HEK293 (cell line): Measurements from ENCODE around the gene BIVM.

Experiments used
- CTCF ChIA-PET: fragments of 350-600 bp; formaldehyde crosslinking; extraction: SDS; loops from one replicate; lab custom pipeline; 2021; ENCODE audit warnings: antibody characterized with exemption; lab: Yijun Ruan, JAX
- POLR2A ChIA-PET: fragments of 300-600 bp; formaldehyde crosslinking; extraction: SDS; loops from one replicate; lab custom pipeline; 2020; ENCODE audit warnings: antibody characterized with exemption, inconsistent platforms; lab: Yijun Ruan, JAX
- H3K27ac ChIP-seq: fragments of 200-500 bp; sonication (Bioruptor generic); 2 replicates; pipeline ENCODE4 v1.5.1; 2014; ENCODE audit warnings: low read depth, low read length, control low read depth, inconsistent platforms; ENCODE audit errors: extremely low read depth
- H3K36me3 ChIP-seq, 2 experiments: fragments of 200-500 bp in 1 of 2; sonication (Bioruptor generic) in 1 of 2; 1 replicate in 1 of 2; 2 replicates in 1 of 2; pipeline ENCODE4 v1.5.1; 2014 to 2017; ENCODE audit warnings: inconsistent platforms in 2 of 2, low read length in 2 of 2; ENCODE audit not compliant: control insufficient read depth in 2 of 2, insufficient read depth in 1 of 2
- H3K4me1 ChIP-seq: fragments of 200-500 bp; sonication (Bioruptor generic); 2 replicates; pipeline ENCODE4 v1.5.1; 2014; ENCODE audit warnings: mild to moderate bottlenecking, low read length, inconsistent platforms; ENCODE audit not compliant: control insufficient read depth, insufficient read depth
- H3K4me3 ChIP-seq: 2 replicates; pipeline ENCODE4 v1.5.1; 2011; ENCODE audit warnings: low read depth, mild to moderate bottlenecking, control low read depth, low read length, moderate library complexity
- H3K9me3 ChIP-seq: fragments of 200-500 bp; sonication (Bioruptor generic); 2 replicates; pipeline ENCODE4 v1.5.1; 2014; ENCODE audit warnings: low read depth, low read length, inconsistent platforms; ENCODE audit not compliant: control insufficient read depth, insufficient read depth
- SALL2 ChIP-seq: fragments of 450-650 bp; formaldehyde crosslinking; IDR thresholded peaks from 2 replicates; pipeline ENCODE4 v1.5.0; 2017; ENCODE audit warnings: missing biosample characterization, mild to moderate bottlenecking, missing genetic modification characterization, borderline replicate concordance
- ZBTB8A ChIP-seq: fragments of 450-650 bp; formaldehyde crosslinking; IDR thresholded peaks from 2 replicates; pipeline ENCODE4 v1.5.1; 2016; ENCODE audit warnings: missing biosample characterization, missing genetic modification characterization
- ZFHX2 ChIP-seq: fragments of 450-650 bp; formaldehyde crosslinking; conservative IDR thresholded peaks from 2 replicates; pipeline ENCODE4 v1.5.1; 2016; ENCODE audit warnings: missing biosample characterization, missing genetic modification characterization
- ZNF140 ChIP-seq: fragments of 450-650 bp; formaldehyde crosslinking; IDR thresholded peaks from 2 replicates; pipeline ENCODE4 v1.5.1; 2016; ENCODE audit warnings: missing biosample characterization, missing genetic modification characterization
- ZNF175 ChIP-seq: fragments of 450-650 bp; formaldehyde crosslinking; IDR thresholded peaks from 2 replicates; pipeline ENCODE4 v1.5.1; 2016; ENCODE audit warnings: missing biosample characterization, missing genetic modification characterization
- ZNF510 ChIP-seq: fragments of 450-650 bp; formaldehyde crosslinking; IDR thresholded peaks from 2 replicates; pipeline ENCODE4 v1.5.1; 2018; ENCODE audit warnings: mild to moderate bottlenecking, missing genetic modification characterization, missing biosample characterization; ENCODE audit not compliant: insufficient replicate concordance
- ZNF558 ChIP-seq: fragments of 450-650 bp; formaldehyde crosslinking; IDR thresholded peaks from 2 replicates; pipeline ENCODE4 v1.5.1; 2016; ENCODE audit warnings: missing biosample characterization, missing genetic modification characterization
- ZNF629 ChIP-seq: fragments of 450-650 bp; formaldehyde crosslinking; IDR thresholded peaks from 2 replicates; pipeline ENCODE4 v1.5.1; 2017; ENCODE audit warnings: missing biosample characterization, missing genetic modification characterization
- ZNF660 ChIP-seq: fragments of 450-650 bp; IDR thresholded peaks from 2 replicates; pipeline ENCODE4 v1.5.1; 2018; ENCODE audit warnings: missing biosample characterization, mild to moderate bottlenecking, missing genetic modification characterization
- ZNF701 ChIP-seq: fragments of 450-650 bp; formaldehyde crosslinking; IDR thresholded peaks from 2 replicates; pipeline ENCODE4 v1.5.1; 2016; ENCODE audit warnings: missing biosample characterization, missing genetic modification characterization
- ZNF830 ChIP-seq: fragments of 450-650 bp; IDR thresholded peaks from 2 replicates; pipeline ENCODE4 v1.5.0; 2018; ENCODE audit warnings: missing biosample characterization, missing genetic modification characterization, low read depth, mild to moderate bottlenecking, moderate library complexity
- ZNF843 ChIP-seq: fragments of 450-650 bp; formaldehyde crosslinking; IDR thresholded peaks from 2 replicates; pipeline ENCODE4 v1.5.1; 2016; ENCODE audit warnings: missing biosample characterization, missing genetic modification characterization
- TF ChIP-seq, protein P1 (sequence below): fragments of 450-650 bp; formaldehyde crosslinking; IDR thresholded peaks from 2 replicates; pipeline ENCODE4 v1.5.1; 2017; ENCODE audit warnings: missing biosample characterization, missing genetic modification characterization
- TF ChIP-seq, protein P2 (sequence below): sonication (generic); formaldehyde crosslinking; IDR thresholded peaks from 2 replicates; pipeline ENCODE4 v1.8.1; 2022; ENCODE audit warnings: mild to moderate bottlenecking, moderate library complexity, missing genetic modification reagents
- TF ChIP-seq, protein P3 (sequence below): fragments of 450-650 bp; formaldehyde crosslinking; IDR thresholded peaks from 2 replicates; pipeline ENCODE4 v1.5.1; 2016; ENCODE audit warnings: missing biosample characterization, missing genetic modification characterization
- TF ChIP-seq, protein P4 (sequence below): fragments of 450-650 bp; formaldehyde crosslinking; IDR thresholded peaks from 2 replicates; pipeline ENCODE4 v1.5.1; 2016; ENCODE audit warnings: missing biosample characterization, missing genetic modification characterization
- TF ChIP-seq, protein P5 (sequence below): fragments of 450-650 bp; IDR thresholded peaks from 2 replicates; pipeline ENCODE4 v1.5.1; 2018; ENCODE audit warnings: missing biosample characterization, missing genetic modification characterization
- TF ChIP-seq, protein P6 (sequence below): fragments of 450-650 bp; formaldehyde crosslinking; IDR thresholded peaks from 2 replicates; pipeline ENCODE4 v1.5.1; 2016; ENCODE audit warnings: missing biosample characterization, missing genetic modification characterization
- TF ChIP-seq, protein P7 (sequence below): fragments of 450-650 bp; formaldehyde crosslinking; IDR thresholded peaks from 2 replicates; pipeline ENCODE4 v1.5.1; 2017; ENCODE audit warnings: missing biosample characterization, missing genetic modification characterization

BIVM gene

DNA sequence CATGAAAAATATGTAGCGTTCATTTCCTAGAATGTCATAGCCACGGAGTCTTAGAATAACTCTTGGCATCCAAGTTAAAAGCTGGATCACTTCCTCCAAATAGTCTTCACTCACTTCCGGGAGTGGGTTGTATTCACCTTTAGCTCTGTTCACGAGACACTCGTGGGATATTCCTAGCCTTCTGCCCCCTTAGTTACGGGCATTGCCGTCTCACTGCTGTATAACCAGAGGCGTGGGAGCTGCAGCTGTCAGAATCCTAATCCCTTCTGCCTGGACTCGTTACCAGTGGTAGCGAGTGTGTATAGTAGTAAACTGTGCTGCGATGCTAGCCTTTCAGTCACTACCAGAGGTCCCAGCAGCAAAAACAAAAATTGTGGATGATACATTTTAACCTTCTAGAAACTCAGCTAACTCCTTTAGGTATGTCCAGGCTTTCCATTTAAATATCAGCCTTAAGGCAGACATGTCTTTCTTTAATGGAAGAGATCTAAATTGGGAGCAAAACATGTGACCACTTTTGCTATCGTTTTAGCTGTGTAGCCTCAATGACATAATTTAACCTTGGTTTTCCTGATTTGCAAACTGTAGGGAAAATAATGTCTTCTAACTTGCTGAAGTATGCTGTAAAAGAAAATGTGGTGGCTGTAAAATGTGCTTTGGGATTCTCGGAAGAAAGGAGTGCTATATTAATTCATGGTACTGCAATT lies 81.0 kb downstream of the BIVM start:
- Histone ChIP-seq H3K27ac (no peak overlapping the region), H3K4me1 (no peaks in the 10 kb centered on the region), H3K36me3 (peaks cover 0 to 18% of the 10 kb centered on the region in 2 experiments; a peak in 2 of 3 replicates), H3K4me3 (no peak overlapping the region), H3K9me3 (no peaks in the 10 kb centered on the region)
- no peak for TF ChIP-seq SALL2 (tag by site-specific recombination)
- TF ChIP-seq ZBTB8A: no peak
- no peak for TF ChIP-seq ZNF843 (tag by site-specific recombination)
- no peak for TF ChIP-seq ZFHX2
- no peak for TF ChIP-seq ZNF701 (tag by site-specific recombination)
- no peak for TF ChIP-seq ZNF140 (tag by site-specific recombination)
- no peak for TF ChIP-seq ZNF510
- TF ChIP-seq, protein P1, sequence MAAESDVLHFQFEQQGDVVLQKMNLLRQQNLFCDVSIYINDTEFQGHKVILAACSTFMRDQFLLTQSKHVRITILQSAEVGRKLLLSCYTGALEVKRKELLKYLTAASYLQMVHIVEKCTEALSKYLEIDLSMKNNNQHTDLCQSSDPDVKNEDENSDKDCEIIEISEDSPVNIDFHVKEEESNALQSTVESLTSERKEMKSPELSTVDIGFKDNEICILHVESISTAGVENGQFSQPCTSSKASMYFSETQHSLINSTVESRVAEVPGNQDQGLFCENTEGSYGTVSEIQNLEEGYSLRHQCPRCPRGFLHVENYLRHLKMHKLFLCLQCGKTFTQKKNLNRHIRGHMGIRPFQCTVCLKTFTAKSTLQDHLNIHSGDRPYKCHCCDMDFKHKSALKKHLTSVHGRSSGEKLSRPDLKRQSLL (tag by site-specific recombination): no peak
- TF ChIP-seq, protein P2, sequence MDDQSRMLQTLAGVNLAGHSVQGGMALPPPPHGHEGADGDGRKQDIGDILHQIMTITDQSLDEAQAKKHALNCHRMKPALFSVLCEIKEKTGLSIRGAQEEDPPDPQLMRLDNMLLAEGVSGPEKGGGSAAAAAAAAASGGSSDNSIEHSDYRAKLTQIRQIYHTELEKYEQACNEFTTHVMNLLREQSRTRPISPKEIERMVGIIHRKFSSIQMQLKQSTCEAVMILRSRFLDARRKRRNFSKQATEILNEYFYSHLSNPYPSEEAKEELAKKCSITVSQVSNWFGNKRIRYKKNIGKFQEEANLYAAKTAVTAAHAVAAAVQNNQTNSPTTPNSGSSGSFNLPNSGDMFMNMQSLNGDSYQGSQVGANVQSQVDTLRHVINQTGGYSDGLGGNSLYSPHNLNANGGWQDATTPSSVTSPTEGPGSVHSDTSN (CRISPR knock-in tag): no peak
- TF ChIP-seq, protein P3, sequence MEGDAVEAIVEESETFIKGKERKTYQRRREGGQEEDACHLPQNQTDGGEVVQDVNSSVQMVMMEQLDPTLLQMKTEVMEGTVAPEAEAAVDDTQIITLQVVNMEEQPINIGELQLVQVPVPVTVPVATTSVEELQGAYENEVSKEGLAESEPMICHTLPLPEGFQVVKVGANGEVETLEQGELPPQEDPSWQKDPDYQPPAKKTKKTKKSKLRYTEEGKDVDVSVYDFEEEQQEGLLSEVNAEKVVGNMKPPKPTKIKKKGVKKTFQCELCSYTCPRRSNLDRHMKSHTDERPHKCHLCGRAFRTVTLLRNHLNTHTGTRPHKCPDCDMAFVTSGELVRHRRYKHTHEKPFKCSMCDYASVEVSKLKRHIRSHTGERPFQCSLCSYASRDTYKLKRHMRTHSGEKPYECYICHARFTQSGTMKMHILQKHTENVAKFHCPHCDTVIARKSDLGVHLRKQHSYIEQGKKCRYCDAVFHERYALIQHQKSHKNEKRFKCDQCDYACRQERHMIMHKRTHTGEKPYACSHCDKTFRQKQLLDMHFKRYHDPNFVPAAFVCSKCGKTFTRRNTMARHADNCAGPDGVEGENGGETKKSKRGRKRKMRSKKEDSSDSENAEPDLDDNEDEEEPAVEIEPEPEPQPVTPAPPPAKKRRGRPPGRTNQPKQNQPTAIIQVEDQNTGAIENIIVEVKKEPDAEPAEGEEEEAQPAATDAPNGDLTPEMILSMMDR: no peak
- no peak for TF ChIP-seq ZNF558 (tag by site-specific recombination)
- no peak for TF ChIP-seq ZNF830 (tag by site-specific recombination)
- TF ChIP-seq, protein P4, sequence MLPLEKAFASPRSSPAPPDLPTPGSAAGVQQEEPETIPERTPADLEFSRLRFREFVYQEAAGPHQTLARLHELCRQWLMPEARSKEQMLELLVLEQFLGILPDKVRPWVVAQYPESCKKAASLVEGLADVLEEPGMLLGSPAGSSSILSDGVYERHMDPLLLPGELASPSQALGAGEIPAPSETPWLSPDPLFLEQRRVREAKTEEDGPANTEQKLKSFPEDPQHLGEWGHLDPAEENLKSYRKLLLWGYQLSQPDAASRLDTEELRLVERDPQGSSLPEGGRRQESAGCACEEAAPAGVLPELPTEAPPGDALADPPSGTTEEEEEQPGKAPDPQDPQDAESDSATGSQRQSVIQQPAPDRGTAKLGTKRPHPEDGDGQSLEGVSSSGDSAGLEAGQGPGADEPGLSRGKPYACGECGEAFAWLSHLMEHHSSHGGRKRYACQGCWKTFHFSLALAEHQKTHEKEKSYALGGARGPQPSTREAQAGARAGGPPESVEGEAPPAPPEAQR (tag by site-specific recombination): no peak
- TF ChIP-seq ZNF660 (tag by site-specific recombination): no peak
- TF ChIP-seq, protein P5, sequence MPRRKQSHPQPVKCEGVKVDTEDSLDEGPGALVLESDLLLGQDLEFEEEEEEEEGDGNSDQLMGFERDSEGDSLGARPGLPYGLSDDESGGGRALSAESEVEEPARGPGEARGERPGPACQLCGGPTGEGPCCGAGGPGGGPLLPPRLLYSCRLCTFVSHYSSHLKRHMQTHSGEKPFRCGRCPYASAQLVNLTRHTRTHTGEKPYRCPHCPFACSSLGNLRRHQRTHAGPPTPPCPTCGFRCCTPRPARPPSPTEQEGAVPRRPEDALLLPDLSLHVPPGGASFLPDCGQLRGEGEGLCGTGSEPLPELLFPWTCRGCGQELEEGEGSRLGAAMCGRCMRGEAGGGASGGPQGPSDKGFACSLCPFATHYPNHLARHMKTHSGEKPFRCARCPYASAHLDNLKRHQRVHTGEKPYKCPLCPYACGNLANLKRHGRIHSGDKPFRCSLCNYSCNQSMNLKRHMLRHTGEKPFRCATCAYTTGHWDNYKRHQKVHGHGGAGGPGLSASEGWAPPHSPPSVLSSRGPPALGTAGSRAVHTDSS (tag by site-specific recombination): no peak
- no peak for TF ChIP-seq ZNF629 (tag by site-specific recombination)
- no peak for TF ChIP-seq ZNF175
- TF ChIP-seq, protein P6, sequence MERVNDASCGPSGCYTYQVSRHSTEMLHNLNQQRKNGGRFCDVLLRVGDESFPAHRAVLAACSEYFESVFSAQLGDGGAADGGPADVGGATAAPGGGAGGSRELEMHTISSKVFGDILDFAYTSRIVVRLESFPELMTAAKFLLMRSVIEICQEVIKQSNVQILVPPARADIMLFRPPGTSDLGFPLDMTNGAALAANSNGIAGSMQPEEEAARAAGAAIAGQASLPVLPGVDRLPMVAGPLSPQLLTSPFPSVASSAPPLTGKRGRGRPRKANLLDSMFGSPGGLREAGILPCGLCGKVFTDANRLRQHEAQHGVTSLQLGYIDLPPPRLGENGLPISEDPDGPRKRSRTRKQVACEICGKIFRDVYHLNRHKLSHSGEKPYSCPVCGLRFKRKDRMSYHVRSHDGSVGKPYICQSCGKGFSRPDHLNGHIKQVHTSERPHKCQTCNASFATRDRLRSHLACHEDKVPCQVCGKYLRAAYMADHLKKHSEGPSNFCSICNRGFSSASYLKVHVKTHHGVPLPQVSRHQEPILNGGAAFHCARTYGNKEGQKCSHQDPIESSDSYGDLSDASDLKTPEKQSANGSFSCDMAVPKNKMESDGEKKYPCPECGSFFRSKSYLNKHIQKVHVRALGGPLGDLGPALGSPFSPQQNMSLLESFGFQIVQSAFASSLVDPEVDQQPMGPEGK: no peak
- TF ChIP-seq, protein P7, sequence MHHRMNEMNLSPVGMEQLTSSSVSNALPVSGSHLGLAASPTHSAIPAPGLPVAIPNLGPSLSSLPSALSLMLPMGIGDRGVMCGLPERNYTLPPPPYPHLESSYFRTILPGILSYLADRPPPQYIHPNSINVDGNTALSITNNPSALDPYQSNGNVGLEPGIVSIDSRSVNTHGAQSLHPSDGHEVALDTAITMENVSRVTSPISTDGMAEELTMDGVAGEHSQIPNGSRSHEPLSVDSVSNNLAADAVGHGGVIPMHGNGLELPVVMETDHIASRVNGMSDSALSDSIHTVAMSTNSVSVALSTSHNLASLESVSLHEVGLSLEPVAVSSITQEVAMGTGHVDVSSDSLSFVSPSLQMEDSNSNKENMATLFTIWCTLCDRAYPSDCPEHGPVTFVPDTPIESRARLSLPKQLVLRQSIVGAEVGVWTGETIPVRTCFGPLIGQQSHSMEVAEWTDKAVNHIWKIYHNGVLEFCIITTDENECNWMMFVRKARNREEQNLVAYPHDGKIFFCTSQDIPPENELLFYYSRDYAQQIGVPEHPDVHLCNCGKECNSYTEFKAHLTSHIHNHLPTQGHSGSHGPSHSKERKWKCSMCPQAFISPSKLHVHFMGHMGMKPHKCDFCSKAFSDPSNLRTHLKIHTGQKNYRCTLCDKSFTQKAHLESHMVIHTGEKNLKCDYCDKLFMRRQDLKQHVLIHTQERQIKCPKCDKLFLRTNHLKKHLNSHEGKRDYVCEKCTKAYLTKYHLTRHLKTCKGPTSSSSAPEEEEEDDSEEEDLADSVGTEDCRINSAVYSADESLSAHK (tag by site-specific recombination): no peak
- POLR2A ChIA-PET: no interaction called here
- CTCF ChIA-PET: interaction anchor here (3.5 kb wide), 1 partner anchor 9 kb away, joined by 17 read pairs; no protein-coding TSS in a partner anchor
